ENCODE results near the gene SRC. TPM values are rescaled to one million over a fixed set of nuclear protein-coding genes. Genes with fewer than 3 reads are reported as not detected.
A peak's percentile ranks its signal among the peaks of the same experiment; 100 is the strongest.

SRC gene
- total RNA-seq, 5 donors from 2014 or later (not counting 1 experiment from before 2014, with no cell fraction given), result 1.4 to 4.5 (median 2.0) TPM

DNA sequence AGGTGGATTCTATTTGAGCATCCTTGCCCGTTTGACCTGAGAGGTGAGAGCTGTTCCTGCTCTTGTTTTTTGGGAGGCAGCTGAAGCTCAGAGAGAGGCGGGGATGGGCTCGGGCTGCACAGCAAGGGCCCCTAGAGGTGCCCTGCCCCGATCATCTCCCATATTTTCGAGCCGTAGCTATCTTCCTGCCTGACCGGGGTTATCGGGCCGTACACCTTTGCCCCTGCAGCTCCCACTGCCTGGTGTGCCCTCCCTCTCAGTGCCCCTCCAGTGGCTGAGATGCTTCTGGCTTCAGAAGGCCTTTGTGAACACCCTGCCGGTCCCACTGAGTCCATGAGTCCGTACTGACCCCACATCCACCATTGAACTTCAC, 6.7 kb downstream of the SRC start:
- CTCF ChIA-PET, result no interaction called here
- Histone ChIP-seq H3K9me3 (no peaks in the 10 kb centered on the region), H3K4me3 (ENCODE audit: control insufficient read depth in 1 of 2, extremely low read depth in 1 of 2, low read length in 1 of 2) (no peak overlapping the region), H3K36me3 (ENCODE audit: control insufficient read depth in 2 of 2, extremely low read depth in 1 of 2, insufficient read depth in 1 of 2, low read length in 1 of 2) (no peaks in the 10 kb centered on the region), H3K27ac (ENCODE audit: low read length) (no peak overlapping the region), H3K27me3 (replicated peaks in 1 of 2; ENCODE audit: control insufficient read depth in 2 of 2, extremely low read depth in 1 of 2, insufficient read depth in 2 of 2, low read length in 1 of 2) (no peaks in the 10 kb centered on the region), H3K4me1 (ENCODE audit: control insufficient read depth in 1 of 2, extremely low read depth in 1 of 2, insufficient read depth in 2 of 2, low read length in 2 of 2) (peaks cover 0 to 3% of the 10 kb centered on the region in 2 experiments)
- no peak for DNase-seq
- Mint-ChIP-seq H3K27me3 (no peaks in the 10 kb centered on the region), H3K9me3 (no peaks in the 10 kb centered on the region), H3K36me3 (no peaks in the 10 kb centered on the region), H3K27ac (no peak overlapping the region), H3K4me1 (peaks cover 0 to 5% (median 0%) of the 10 kb centered on the region in 3 donors), H3K4me3 (no peak overlapping the region)
- POLR2A ChIA-PET, result no interaction called here
- ATAC-seq (replicated peaks in 1 of 4), result no peak
- 95% methylated on average over 9 of the region's 11 CpGs for WGBS (ENCODE audit: insufficient coverage)

DNA sequence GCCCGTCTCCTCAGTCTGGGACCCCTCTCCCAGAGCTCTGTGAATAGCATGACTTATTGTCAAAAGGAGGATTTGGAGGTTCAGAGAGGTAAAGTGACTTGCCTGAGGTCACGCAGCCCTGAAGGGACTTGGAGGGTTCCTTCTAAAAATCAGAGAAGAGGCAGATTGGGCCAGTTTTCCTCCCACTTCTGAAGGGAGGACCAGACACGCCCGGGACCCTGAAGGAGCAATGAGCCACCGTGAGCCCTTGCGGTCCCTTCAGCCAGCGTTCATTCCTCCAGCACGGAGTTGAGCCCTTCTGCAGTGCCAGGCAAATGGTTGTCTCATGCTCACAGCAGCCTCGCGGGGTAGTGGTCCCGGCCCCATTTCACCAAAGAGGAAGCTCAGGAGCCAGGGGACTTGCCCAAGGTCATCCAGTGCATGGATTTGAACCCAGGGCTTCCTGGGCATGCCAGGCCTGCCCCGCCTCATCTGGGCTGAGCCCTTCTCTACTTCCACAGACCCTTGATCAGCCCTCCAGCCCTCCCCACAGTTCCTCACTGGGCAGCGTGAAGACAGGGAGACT, 7.4 kb downstream of the SRC start:
- Mint-ChIP-seq H3K27me3 (no peaks in the 10 kb centered on the region), H3K4me3 (no peak overlapping the region), H3K36me3 (no peaks in the 10 kb centered on the region), H3K4me1 (peaks cover 0 to 5% (median 0%) of the 10 kb centered on the region in 3 donors), H3K27ac (no peak overlapping the region), H3K9me3 (no peaks in the 10 kb centered on the region)
- no peaks in the 10 kb centered on the region for H3K27me3 ChIP-seq (replicated peaks in 1 of 2; ENCODE audit: control insufficient read depth in 2 of 2, extremely low read depth in 1 of 2, insufficient read depth in 2 of 2, low read length in 1 of 2)
- ChIA-PET POLR2A (no interaction called here), CTCF (no interaction called here)
- 98% methylated on average over 11 of the region's 13 CpGs for WGBS (ENCODE audit: insufficient coverage)
- H3K36me3 ChIP-seq (ENCODE audit: control insufficient read depth in 2 of 2, extremely low read depth in 1 of 2, insufficient read depth in 1 of 2, low read length in 1 of 2), result no peaks in the 10 kb centered on the region
- no peak for ATAC-seq (replicated peaks in 1 of 4)
- no peak overlapping the region for H3K27ac ChIP-seq (ENCODE audit: low read length)
- DNase-seq, result no peak
- no peak overlapping the region for H3K4me3 ChIP-seq (ENCODE audit: control insufficient read depth in 1 of 2, extremely low read depth in 1 of 2, low read length in 1 of 2)
- H3K9me3 ChIP-seq, result no peaks in the 10 kb centered on the region
- H3K4me1 ChIP-seq (ENCODE audit: control insufficient read depth in 1 of 2, extremely low read depth in 1 of 2, insufficient read depth in 2 of 2, low read length in 2 of 2), result peaks cover 0 to 3% of the 10 kb centered on the region in 2 experiments

GRCh38 chr20:37354210-37355195, 8.6 kb downstream of the SRC start:
- no peak overlapping the region for H3K27ac ChIP-seq (ENCODE audit: low read length)
- H3K27me3 ChIP-seq (replicated peaks in 1 of 2; ENCODE audit: control insufficient read depth in 2 of 2, extremely low read depth in 1 of 2, insufficient read depth in 2 of 2, low read length in 1 of 2), result no peaks in the 10 kb centered on the region
- no peak overlapping the region for H3K4me3 Mint-ChIP-seq
- H3K27ac Mint-ChIP-seq, result no peak overlapping the region
- ChIA-PET CTCF (no interaction called here), POLR2A (no interaction called here)
- 87% methylated on average over 9 of the region's 18 CpGs for WGBS (ENCODE audit: insufficient coverage)
- H3K9me3 ChIP-seq, result no peaks in the 10 kb centered on the region
- DNase-seq (peak in 1 of 35 experiments; percentile 19), ATAC-seq (replicated peaks in 1 of 4) (no peak)
- no peaks in the 10 kb centered on the region for H3K36me3 ChIP-seq (ENCODE audit: control insufficient read depth in 2 of 2, extremely low read depth in 1 of 2, insufficient read depth in 1 of 2, low read length in 1 of 2)
- H3K27me3 Mint-ChIP-seq, result no peaks in the 10 kb centered on the region
- peaks cover 0 to 5% (median 0%) of the 10 kb centered on the region in 3 donors for H3K4me1 Mint-ChIP-seq
- no peaks in the 10 kb centered on the region for H3K9me3 Mint-ChIP-seq
- H3K4me1 ChIP-seq (ENCODE audit: control insufficient read depth in 1 of 2, extremely low read depth in 1 of 2, insufficient read depth in 2 of 2, low read length in 2 of 2), result peaks cover 0 to 3% of the 10 kb centered on the region in 2 experiments
- no peaks in the 10 kb centered on the region for H3K36me3 Mint-ChIP-seq
- H3K4me3 ChIP-seq (ENCODE audit: control insufficient read depth in 1 of 2, extremely low read depth in 1 of 2, low read length in 1 of 2), result no peak overlapping the region

GRCh38 chr20:37355252-37356180, 9.6 kb downstream of the SRC start:
- Histone ChIP-seq H3K27ac (ENCODE audit: low read length) (no peak overlapping the region), H3K36me3 (ENCODE audit: control insufficient read depth in 2 of 2, extremely low read depth in 1 of 2, insufficient read depth in 1 of 2, low read length in 1 of 2) (no peaks in the 10 kb centered on the region), H3K4me3 (ENCODE audit: control insufficient read depth in 1 of 2, extremely low read depth in 1 of 2, low read length in 1 of 2) (no peak overlapping the region), H3K27me3 (replicated peaks in 1 of 2; ENCODE audit: control insufficient read depth in 2 of 2, extremely low read depth in 1 of 2, insufficient read depth in 2 of 2, low read length in 1 of 2) (no peaks in the 10 kb centered on the region), H3K4me1 (ENCODE audit: control insufficient read depth in 1 of 2, extremely low read depth in 1 of 2, insufficient read depth in 2 of 2, low read length in 2 of 2) (peaks cover 0 to 3% of the 10 kb centered on the region in 2 experiments), H3K9me3 (no peaks in the 10 kb centered on the region)
- Mint-ChIP-seq H3K4me3 (no peak overlapping the region), H3K27ac (no peak overlapping the region), H3K27me3 (no peaks in the 10 kb centered on the region), H3K4me1 (peaks cover 0 to 5% (median 0%) of the 10 kb centered on the region in 3 donors), H3K36me3 (no peaks in the 10 kb centered on the region), H3K9me3 (no peaks in the 10 kb centered on the region)
- DNase-seq, result peak in 1 of 35 experiments; percentile 11
- ATAC-seq (replicated peaks in 1 of 4), result no peak
- ChIA-PET CTCF (no interaction called here), POLR2A (interaction anchor here in 1 of 2 donors (0.6 kb wide), 1 partner anchor 1625 kb away, joined by 3 read pairs; no protein-coding TSS in a partner anchor)
- WGBS (ENCODE audit: insufficient coverage), result 84% methylated on average over 9 of the region's 15 CpGs

DNA sequence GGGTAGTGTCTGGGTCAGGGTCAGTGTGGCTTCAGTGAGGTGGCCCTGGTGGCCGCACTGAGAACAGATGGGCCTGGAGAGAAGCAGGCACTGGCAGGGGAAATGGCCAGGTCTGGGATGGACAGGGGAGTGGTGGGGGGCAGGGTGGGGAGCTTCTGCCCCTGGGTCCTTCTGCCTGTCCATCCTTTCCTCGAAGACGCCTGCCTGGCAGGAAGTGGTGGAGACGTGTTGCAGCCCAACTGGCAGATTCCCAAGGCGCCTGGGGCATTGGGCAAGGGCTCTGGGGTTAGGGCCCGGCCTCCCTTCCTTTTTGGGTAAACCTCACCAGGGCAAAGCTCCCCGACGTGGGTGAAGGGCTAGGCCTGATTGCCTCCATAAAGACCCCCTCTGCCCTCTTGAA, 10.4 kb downstream of the SRC start:
- H3K4me3 ChIP-seq (ENCODE audit: control insufficient read depth in 1 of 2, extremely low read depth in 1 of 2, low read length in 1 of 2), result no peak overlapping the region
- Mint-ChIP-seq H3K27ac (no peak overlapping the region), H3K36me3 (no peaks in the 10 kb centered on the region), H3K4me1 (peaks cover 0 to 5% (median 0%) of the 10 kb centered on the region in 3 donors), H3K9me3 (no peaks in the 10 kb centered on the region), H3K4me3 (no peak overlapping the region), H3K27me3 (no peaks in the 10 kb centered on the region)
- no peaks in the 10 kb centered on the region for H3K36me3 ChIP-seq (ENCODE audit: control insufficient read depth in 2 of 2, extremely low read depth in 1 of 2, insufficient read depth in 1 of 2, low read length in 1 of 2)
- no peaks in the 10 kb centered on the region for H3K27me3 ChIP-seq (replicated peaks in 1 of 2; ENCODE audit: control insufficient read depth in 2 of 2, extremely low read depth in 1 of 2, insufficient read depth in 2 of 2, low read length in 1 of 2)
- peaks cover 0 to 3% of the 10 kb centered on the region in 2 experiments for H3K4me1 ChIP-seq (ENCODE audit: control insufficient read depth in 1 of 2, extremely low read depth in 1 of 2, insufficient read depth in 2 of 2, low read length in 2 of 2)
- DNase-seq (no peak), ATAC-seq (replicated peaks in 1 of 4) (no peak)
- no peaks in the 10 kb centered on the region for H3K9me3 ChIP-seq
- 43% methylated on average over 7 of the region's 8 CpGs for whole genome bisulfite sequencing (ENCODE audit: insufficient coverage)
- POLR2A ChIA-PET, result no interaction called here
- CTCF ChIA-PET, result no interaction called here
- H3K27ac ChIP-seq (ENCODE audit: low read length), result no peak overlapping the region

DNA sequence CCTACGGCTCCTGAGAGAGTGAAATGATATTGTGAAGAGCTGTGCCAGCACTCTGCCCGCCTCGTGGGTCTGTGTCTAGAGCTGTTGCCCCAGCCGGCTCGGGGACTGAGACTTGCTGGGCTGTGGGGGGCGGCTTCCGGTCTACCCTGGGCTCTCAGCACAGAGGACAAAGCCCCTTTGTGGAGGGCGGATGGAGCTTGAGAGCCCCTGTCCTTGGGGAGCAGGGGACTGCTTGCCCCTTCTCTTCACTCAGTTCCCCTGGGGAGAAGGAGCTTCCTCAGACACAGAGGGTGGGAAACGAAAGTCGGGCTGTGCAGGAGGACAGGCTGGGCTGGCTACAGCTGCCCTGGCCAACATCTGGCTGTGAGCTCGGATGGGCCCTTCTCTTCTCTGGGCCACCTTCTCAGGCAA, 11.0 kb downstream of the SRC start:
- DNase-seq, result peak in 1 of 35 experiments; percentile 19
- Mint-ChIP-seq H3K9me3 (no peaks in the 10 kb centered on the region), H3K27me3 (no peaks in the 10 kb centered on the region), H3K4me3 (no peak overlapping the region), H3K36me3 (no peaks in the 10 kb centered on the region), H3K4me1 (peaks cover 0 to 5% (median 0%) of the 10 kb centered on the region in 3 donors), H3K27ac (no peak overlapping the region)
- CTCF ChIA-PET, result interaction anchor here in 1 of 2 donors (0.6 kb wide), 1 partner anchor 554 kb away, joined by 15 read pairs; no protein-coding TSS in a partner anchor
- WGBS (ENCODE audit: insufficient coverage), result 73% methylated on average over 9 of the region's 11 CpGs
- Histone ChIP-seq H3K9me3 (no peaks in the 10 kb centered on the region), H3K36me3 (ENCODE audit: control insufficient read depth in 2 of 2, extremely low read depth in 1 of 2, insufficient read depth in 1 of 2, low read length in 1 of 2) (no peaks in the 10 kb centered on the region), H3K4me1 (ENCODE audit: control insufficient read depth in 1 of 2, extremely low read depth in 1 of 2, insufficient read depth in 2 of 2, low read length in 2 of 2) (peaks cover 0 to 3% of the 10 kb centered on the region in 2 experiments), H3K4me3 (ENCODE audit: control insufficient read depth in 1 of 2, extremely low read depth in 1 of 2, low read length in 1 of 2) (no peak overlapping the region), H3K27ac (ENCODE audit: low read length) (no peak overlapping the region), H3K27me3 (replicated peaks in 1 of 2; ENCODE audit: control insufficient read depth in 2 of 2, extremely low read depth in 1 of 2, insufficient read depth in 2 of 2, low read length in 1 of 2) (no peaks in the 10 kb centered on the region)
- POLR2A ChIA-PET, result no interaction called here
- no peak for ATAC-seq (replicated peaks in 1 of 4)
